Measurements from ENCODE around the gene NKD2.

DNA sequence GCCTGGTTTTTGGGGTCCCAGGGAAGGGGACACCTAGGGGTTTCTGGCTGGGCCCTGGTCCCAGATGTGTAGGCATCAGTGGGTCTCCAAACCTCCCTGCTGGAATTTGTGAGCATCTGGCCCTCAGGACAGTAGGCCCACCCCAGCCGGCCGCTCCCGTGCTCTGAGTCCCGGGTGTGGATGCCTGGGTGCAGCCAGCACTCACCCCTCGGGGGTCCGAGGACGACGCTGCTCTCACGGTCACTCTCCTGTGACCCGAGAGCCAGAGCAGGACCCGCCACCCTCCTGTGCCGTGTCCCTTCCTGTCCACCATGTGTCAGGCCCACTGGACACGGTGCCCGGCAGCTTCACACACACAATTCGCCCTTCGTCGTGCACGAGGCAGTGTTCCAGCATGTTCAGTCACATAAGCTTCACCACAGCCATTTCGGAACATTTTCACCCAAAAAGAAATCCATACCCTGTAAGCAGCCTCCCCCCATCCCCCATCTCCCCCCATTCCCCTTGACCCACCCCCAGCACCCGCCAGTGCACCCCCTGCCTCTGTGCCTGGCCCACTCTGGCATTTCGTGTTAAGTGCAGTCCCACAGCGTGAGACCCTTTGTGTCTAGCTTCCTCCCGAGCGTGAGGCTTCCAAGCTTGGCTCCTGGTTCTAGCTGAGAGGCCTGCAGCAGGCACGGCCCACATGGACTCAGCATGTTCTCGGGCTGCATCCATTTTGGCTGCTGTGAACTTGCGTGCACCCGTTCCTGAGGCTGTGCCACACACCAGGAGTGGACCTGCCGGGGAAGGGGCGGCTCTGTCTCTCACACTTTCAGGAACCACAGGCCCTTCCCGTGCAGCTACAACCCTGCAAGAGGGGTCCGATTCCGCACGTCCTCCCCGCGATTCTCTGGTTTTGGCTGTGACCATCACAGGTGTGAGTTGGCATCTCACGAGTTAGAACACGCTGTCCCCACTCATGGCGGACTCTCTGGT, 40.5 kb downstream of the NKD2 start:
- TF ChIP-seq, protein P1, sequence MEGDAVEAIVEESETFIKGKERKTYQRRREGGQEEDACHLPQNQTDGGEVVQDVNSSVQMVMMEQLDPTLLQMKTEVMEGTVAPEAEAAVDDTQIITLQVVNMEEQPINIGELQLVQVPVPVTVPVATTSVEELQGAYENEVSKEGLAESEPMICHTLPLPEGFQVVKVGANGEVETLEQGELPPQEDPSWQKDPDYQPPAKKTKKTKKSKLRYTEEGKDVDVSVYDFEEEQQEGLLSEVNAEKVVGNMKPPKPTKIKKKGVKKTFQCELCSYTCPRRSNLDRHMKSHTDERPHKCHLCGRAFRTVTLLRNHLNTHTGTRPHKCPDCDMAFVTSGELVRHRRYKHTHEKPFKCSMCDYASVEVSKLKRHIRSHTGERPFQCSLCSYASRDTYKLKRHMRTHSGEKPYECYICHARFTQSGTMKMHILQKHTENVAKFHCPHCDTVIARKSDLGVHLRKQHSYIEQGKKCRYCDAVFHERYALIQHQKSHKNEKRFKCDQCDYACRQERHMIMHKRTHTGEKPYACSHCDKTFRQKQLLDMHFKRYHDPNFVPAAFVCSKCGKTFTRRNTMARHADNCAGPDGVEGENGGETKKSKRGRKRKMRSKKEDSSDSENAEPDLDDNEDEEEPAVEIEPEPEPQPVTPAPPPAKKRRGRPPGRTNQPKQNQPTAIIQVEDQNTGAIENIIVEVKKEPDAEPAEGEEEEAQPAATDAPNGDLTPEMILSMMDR (IDR thresholded peaks at IDR 0.05; ENCODE audit: low read length) = no peak
- TF ChIP-seq EZH2phosphoT487 (IDR thresholded peaks at IDR 0.05; ENCODE audit: low read length) = no peak
- TF ChIP-seq EZH2 (optimal IDR thresholded peaks at IDR 0.05; ENCODE audit: low read depth, low read length) = no peak

Measured in MM.1S (cell line).